Retinal pigment epithelial cell (primary cell): ENCODE results near the gene CDK14.
"Not testable (repeated sequence)": the region's sequence is repeated elsewhere in the genome, so short reads cannot be mapped to it uniquely, and the experiment has no call there.

Source experiments
- DNase-seq: peaks from one replicate; pipeline ENCODE4 v3.0.0-alpha.2; 2010; ENCODE audit warnings: low read depth
- H3K4me3 ChIP-seq: 2 replicates; pipeline ENCODE4 v1.5.1; 2011; ENCODE audit warnings: mild to moderate bottlenecking, low read length, control low read depth, moderate library complexity
- CTCF ChIP-seq: conservative IDR thresholded peaks from 2 replicates; pipeline ENCODE4 v1.5.1; 2011; ENCODE audit warnings: low read depth, low read length, control low read depth, inconsistent platforms

Gene CDK14

GRCh38 chr7:90626013-90626412 lies 29.9 kb downstream of the CDK14 start:
- H3K4me3 ChIP-seq = no peak overlapping the region
- no peak for DNase-seq
- TF ChIP-seq CTCF = no peak

- no peak for DNase-seq
- peak; percentile 73 for TF ChIP-seq CTCF
- no peak overlapping the region for H3K4me3 ChIP-seq
These were observed 33.3 kb downstream of the CDK14 start for GRCh38 chr7:90629297-90629918.

GRCh38 chr7:90631502-90631901 lies 35.4 kb downstream of the CDK14 start:
- TF ChIP-seq CTCF = no peak
- no peak for DNase-seq
- H3K4me3 ChIP-seq = no peak overlapping the region

- H3K4me3 ChIP-seq, DNase-seq: not testable (repeated sequence)
These were observed 43.6 kb downstream of the CDK14 start for GRCh38 chr7:90639683-90640082.

- no peak overlapping the region for H3K4me3 ChIP-seq
- DNase-seq = no peak
- TF ChIP-seq CTCF = no peak
These were observed 46.9 kb downstream of the CDK14 start for GRCh38 chr7:90642978-90643377.

GRCh38 chr7:90645784-90646183 lies 49.7 kb downstream of the CDK14 start:
- TF ChIP-seq CTCF = no peak
- no peak overlapping the region for H3K4me3 ChIP-seq
- peak; percentile 91 for DNase-seq

- no peak for TF ChIP-seq CTCF
- no peak for DNase-seq
- H3K4me3 ChIP-seq = no peak overlapping the region
These were observed 52.0 kb downstream of the CDK14 start for GRCh38 chr7:90648107-90648506.
